OCI-LY7 (cell line): ENCODE data around the gene NAA80. TPM values are rescaled to one million over a fixed set of nuclear protein-coding genes. Genes with fewer than 3 reads are reported as not detected.
A peak's percentile ranks its signal among the peaks of the same experiment; 100 is the strongest.

Experiments
- BruUV-seq: library from RNA; stranded (reverse); fragments of 400-500 nt; replicated peaks from 2 replicates; lab custom pipeline; 2021; lab: Mats Ljungman, UMichigan
- CTCF ChIA-PET: fragments of 300-600 bp; sonication (Branson Sonifier 250); formaldehyde crosslinking; loops from one replicate; lab custom pipeline; 2022; ENCODE audit warnings: antibody characterized with exemption; ENCODE audit not compliant: unreplicated experiment; lab: Charles Lee
- POLR2A ChIA-PET: fragments of 300-600 bp; sonication (Branson Sonifier 250); formaldehyde crosslinking; loops from one replicate; lab custom pipeline; 2022; ENCODE audit warnings: antibody characterized with exemption; lab: Charles Lee
- DNase-seq: peaks from one replicate; pipeline ENCODE4 v3.0.0-alpha.2; 2015; ENCODE audit warnings: low spot score
- H2AFZ ChIP-seq: fragments of 200-600 bp; sonication (generic), shearing (Covaris generic); 2 replicates; pipeline ENCODE4 v1.6.1; 2014; ENCODE audit warnings: mild to moderate bottlenecking, antibody characterized with exemption, low read length, moderate library complexity
- H3K27ac ChIP-seq: fragments of 200-600 bp; sonication (generic); 2 replicates; pipeline ENCODE4 v1.5.1; 2014; ENCODE audit warnings: mixed run types, low read depth, mild to moderate bottlenecking, moderate library complexity, low read length, inconsistent platforms; ENCODE audit not compliant: poor library complexity, severe bottlenecking
- H3K36me3 ChIP-seq: fragments of 200-600 bp; sonication (generic); 2 replicates; pipeline ENCODE4 v1.6.1; 2014; ENCODE audit warnings: mild to moderate bottlenecking, antibody characterized with exemption, low read length, moderate library complexity, mixed read lengths; ENCODE audit not compliant: insufficient read depth
- H3K4me1 ChIP-seq: fragments of 200-600 bp; sonication (generic); 2 replicates; pipeline ENCODE4 v1.5.1; 2014; ENCODE audit warnings: mild to moderate bottlenecking, low read length; ENCODE audit not compliant: insufficient read depth, poor library complexity, severe bottlenecking
- H3K4me2 ChIP-seq: fragments of 200-600 bp; sonication (generic); 2 replicates; pipeline ENCODE4 v1.6.1; 2014; ENCODE audit warnings: mild to moderate bottlenecking, low read length
- H3K4me3 ChIP-seq: fragments of 200-600 bp; sonication (generic); 2 replicates; pipeline ENCODE4 v1.5.1; 2014; ENCODE audit warnings: mild to moderate bottlenecking, low read depth, low read length; ENCODE audit not compliant: poor library complexity, severe bottlenecking
- H3K79me2 ChIP-seq: fragments of 200-600 bp; sonication (generic); 2 replicates; pipeline ENCODE4 v1.6.1; 2016; ENCODE audit warnings: low read depth, mild to moderate bottlenecking, low read length, moderate library complexity, mixed read lengths; ENCODE audit not compliant: insufficient read depth
- H3K9me2 ChIP-seq: fragments of 200-600 bp; sonication (generic); 2 replicates; pipeline ENCODE4 v1.6.1; 2016; ENCODE audit warnings: mild to moderate bottlenecking, low read length, mixed read lengths; ENCODE audit not compliant: insufficient read depth
- H3K9me3 ChIP-seq: fragments of 200-600 bp; sonication (generic); 2 replicates; pipeline ENCODE4 v1.6.1; 2014; ENCODE audit warnings: mild to moderate bottlenecking, mixed run types, low read length, mixed read lengths
- H4K20me1 ChIP-seq: fragments of 200-600 bp; sonication (generic); 2 replicates; pipeline ENCODE4 v1.6.1; 2014; ENCODE audit warnings: mild to moderate bottlenecking, antibody characterized with exemption, low read length, moderate library complexity, mixed read lengths; ENCODE audit not compliant: insufficient read depth
- EZH2phosphoT487 ChIP-seq: fragments of 200-600 bp; sonication (generic); IDR thresholded peaks from 2 replicates; pipeline ENCODE4 v1.6.1; 2018; ENCODE audit warnings: low read depth, borderline replicate concordance, mild to moderate bottlenecking, mixed run types, antibody characterized with exemption, low read length, moderate library complexity, mixed read lengths
- intact Hi-C: fragments of 100-400 bp; cut with micrococcal nuclease; formaldehyde crosslinking; loops from one replicate; pipeline ENCODE4 v1.10.0; 2022; ENCODE audit not compliant: unreplicated experiment
- total RNA-seq, 2 experiments: library from RNA; depleted of rRNA in 1 of 2; stranded (reverse); fragments of >200 nt in 1 of 2; shearing (Covaris generic) in 1 of 2; gene quantifications; 2 replicates each; pipeline ENCODE4 v1.2.3, GENCODE V29; 2014 to 2022
- TF ChIP-seq, protein P1 (sequence below): fragments of 200-600 bp; sonication (generic); conservative IDR thresholded peaks from 2 replicates; pipeline ENCODE4 v1.5.1; 2014; ENCODE audit warnings: mild to moderate bottlenecking, antibody characterized with exemption, low read length, moderate library complexity, mixed read lengths

NAA80 gene
- total RNA-seq, 2 experiments from 2014 or later, result 18.7 to 21.7 TPM

DNA sequence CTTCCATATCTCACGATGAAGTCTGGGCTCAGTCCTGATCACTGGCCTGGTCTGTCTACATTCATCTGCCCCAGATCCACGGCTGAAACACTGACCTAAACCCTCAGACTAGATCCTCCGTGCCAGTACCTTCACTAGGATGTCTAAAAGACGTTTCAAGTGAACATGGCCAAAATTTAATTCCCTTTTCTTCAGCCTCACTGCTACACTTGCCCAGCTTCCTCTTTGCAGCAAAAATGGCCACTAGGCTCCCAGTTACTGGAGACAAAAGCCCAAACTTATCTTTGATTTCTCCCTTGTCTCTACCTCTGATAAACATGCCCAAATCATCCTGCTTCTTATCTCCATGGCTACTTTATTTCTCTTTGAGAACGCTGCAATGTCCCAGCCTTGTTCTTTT lies 39.8 kb upstream of the NAA80 start:
- peak; percentile 44 for DNase-seq
- peaks cover 23% of the 10 kb centered on the region for H3K36me3 ChIP-seq
- H3K79me2 ChIP-seq, result peaks cover 36% of the 10 kb centered on the region
- peaks cover 54% of the 10 kb centered on the region for H3K4me1 ChIP-seq
- no peaks in the 10 kb centered on the region for H3K9me3 ChIP-seq
- intact Hi-C loops, result loop anchor here (5.0 kb wide), 2 partner anchors 42 to 102 kb away; partner anchors contain the start of genes GNAI2, HYAL3 and NAA80
- H3K9me2 ChIP-seq, result no peaks in the 10 kb centered on the region
- TF ChIP-seq EZH2phosphoT487, result no peak
- TF ChIP-seq, protein P1, sequence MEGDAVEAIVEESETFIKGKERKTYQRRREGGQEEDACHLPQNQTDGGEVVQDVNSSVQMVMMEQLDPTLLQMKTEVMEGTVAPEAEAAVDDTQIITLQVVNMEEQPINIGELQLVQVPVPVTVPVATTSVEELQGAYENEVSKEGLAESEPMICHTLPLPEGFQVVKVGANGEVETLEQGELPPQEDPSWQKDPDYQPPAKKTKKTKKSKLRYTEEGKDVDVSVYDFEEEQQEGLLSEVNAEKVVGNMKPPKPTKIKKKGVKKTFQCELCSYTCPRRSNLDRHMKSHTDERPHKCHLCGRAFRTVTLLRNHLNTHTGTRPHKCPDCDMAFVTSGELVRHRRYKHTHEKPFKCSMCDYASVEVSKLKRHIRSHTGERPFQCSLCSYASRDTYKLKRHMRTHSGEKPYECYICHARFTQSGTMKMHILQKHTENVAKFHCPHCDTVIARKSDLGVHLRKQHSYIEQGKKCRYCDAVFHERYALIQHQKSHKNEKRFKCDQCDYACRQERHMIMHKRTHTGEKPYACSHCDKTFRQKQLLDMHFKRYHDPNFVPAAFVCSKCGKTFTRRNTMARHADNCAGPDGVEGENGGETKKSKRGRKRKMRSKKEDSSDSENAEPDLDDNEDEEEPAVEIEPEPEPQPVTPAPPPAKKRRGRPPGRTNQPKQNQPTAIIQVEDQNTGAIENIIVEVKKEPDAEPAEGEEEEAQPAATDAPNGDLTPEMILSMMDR, result no peak
- peak overlapping the region; percentile 22; the same call in 1 of the 2 replicates for H2AFZ ChIP-seq
- ChIA-PET CTCF (interaction anchor here (1.1 kb wide), 1 partner anchor 12 kb away, joined by 5 read pairs; the partner anchor contains the start of genes CYB561D2 and NPRL2), POLR2A (interaction anchor here (0.5 to 3.2 kb wide), 6 partner anchors 11 to 1204 kb away, joined by 3 to 28 read pairs (median 8); partner anchors contain the start of genes CYB561D2, GNAI2, IFRD2 and NPRL2)
- peak overlapping the region; percentile 86 for H3K27ac ChIP-seq
- peak overlapping the region; percentile 90 for H3K4me3 ChIP-seq
- peaks cover 3% of the 10 kb centered on the region for H4K20me1 ChIP-seq
- H3K4me2 ChIP-seq, result peak overlapping the region; percentile 83
- BruUV-seq, result no TSS peak

DNA sequence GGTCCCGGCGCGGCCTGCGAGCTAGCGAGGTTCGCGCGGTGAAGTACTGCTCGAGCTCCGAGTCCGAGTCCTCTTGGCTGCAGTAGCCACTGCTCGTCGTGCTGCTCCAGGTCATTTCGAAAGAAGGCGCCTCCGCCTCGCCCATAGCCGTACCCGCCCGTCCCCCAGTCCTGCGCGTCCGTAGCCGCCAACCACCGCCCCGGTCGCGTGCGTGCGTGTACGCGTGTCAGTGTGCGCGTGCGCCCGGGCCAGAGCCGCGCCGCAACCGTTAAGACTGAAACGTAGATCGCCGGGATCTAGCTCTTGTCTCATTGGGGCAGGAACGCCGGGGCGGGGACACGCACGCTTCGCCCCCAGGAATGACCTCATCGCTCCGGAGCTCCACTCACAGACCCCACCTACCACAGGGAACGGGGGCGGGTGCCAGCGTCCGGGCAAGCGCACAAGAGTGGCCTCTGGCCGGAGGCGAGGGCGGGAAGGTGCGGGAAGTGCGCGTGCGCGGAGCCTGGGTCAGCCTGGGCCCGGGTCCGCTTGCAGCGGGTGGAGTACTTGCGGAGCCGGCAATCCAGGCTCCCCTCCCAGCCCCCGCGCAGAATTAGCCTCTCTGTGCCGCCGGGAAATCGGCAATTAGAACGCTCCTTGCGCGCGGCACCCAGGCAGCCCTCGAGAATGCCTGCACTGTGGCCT lies 38.1 kb upstream of the NAA80 start:
- Histone ChIP-seq H2AFZ (no peak overlapping the region; the same call in 1 of the 2 replicates), H3K27ac (peak overlapping the region; percentile 86), H3K9me3 (no peaks in the 10 kb centered on the region), H4K20me1 (peaks cover 5% of the 10 kb centered on the region), H3K9me2 (no peaks in the 10 kb centered on the region), H3K4me3 (peak overlapping the region; percentile 90), H3K4me2 (peak overlapping the region; percentile 90), H3K4me1 (peaks cover 63% of the 10 kb centered on the region), H3K79me2 (peaks cover 50% of the 10 kb centered on the region), H3K36me3 (peaks cover 37% of the 10 kb centered on the region)
- POLR2A ChIA-PET, result interaction anchor here (0.6 to 3.2 kb wide), 14 partner anchors 9 to 109 kb away, joined by 3 to 28 read pairs (median 6); partner anchors contain the start of genes CYB561D2, HYAL3, IFRD2 and NAA80
- TF ChIP-seq EZH2phosphoT487, result no peak
- intact Hi-C loops, result loop anchor here (5.0 kb wide), 2 partner anchors 40 to 100 kb away; partner anchors contain the start of genes GNAI2, HYAL3 and NAA80
- DNase-seq, result peak; percentile 98
- CTCF ChIA-PET, result interaction anchor here (0.6 to 1.7 kb wide), 9 partner anchors 9 to 318 kb away, joined by 3 to 7 read pairs (median 3); partner anchors contain the start of genes HYAL3 and NAA80
- no TSS peak for BruUV-seq

DNA sequence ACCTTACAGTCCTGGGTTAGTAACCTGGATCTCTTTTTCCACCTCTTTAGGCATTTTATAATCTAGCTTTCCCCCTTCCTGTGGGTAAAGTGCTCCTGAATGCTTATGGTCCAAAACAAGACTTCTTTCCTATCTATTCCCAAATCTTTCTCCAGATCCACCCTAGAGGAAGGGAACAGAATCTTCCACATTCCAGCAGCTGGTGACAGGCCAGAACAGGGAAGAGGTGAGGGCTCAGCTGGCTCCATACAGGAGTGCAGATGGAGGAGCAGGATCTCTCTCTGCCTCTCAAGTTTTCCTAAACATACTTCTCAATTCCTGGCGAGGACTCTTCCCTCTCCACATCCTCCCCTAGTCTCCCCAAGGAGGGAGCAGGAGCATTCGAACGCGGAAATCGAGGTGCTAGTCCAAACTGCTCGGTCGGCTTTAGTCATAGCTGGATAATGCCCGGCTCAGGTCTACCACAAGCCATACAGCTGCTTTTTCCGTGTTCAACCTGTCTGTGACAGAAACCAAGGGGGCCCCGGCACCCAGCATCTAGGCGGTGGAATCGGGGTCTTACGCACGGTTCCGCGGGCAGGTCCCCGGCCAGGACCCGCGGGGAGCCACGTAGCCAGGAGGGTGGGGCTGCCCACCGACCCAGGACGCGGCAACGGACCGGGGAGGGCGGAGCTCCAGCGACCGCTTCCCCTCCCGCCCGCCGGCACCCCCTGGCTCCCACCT lies 37.4 kb upstream of the NAA80 start:
- no peak for DNase-seq
- no peak overlapping the region for H2AFZ ChIP-seq
- H3K9me3 ChIP-seq, result no peaks in the 10 kb centered on the region
- intact Hi-C loops, result loop anchor here (5.0 kb wide), 2 partner anchors 39 to 99 kb away; partner anchors contain the start of genes GNAI2, HYAL3 and NAA80
- ChIA-PET POLR2A (interaction anchor here (0.6 to 3.2 kb wide), 16 partner anchors 8 to 108 kb away, joined by 3 to 28 read pairs (median 4); partner anchors contain the start of genes CYB561D2, HYAL3, IFRD2 and NAA80), CTCF (interaction anchor here (0.6 to 1.7 kb wide), 8 partner anchors 10 to 110 kb away, joined by 3 to 7 read pairs (median 3); partner anchors contain the start of genes HYAL3 and NAA80)
- H3K79me2 ChIP-seq, result peaks cover 50% of the 10 kb centered on the region
- peaks cover 5% of the 10 kb centered on the region for H4K20me1 ChIP-seq
- H3K36me3 ChIP-seq, result peaks cover 45% of the 10 kb centered on the region
- H3K9me2 ChIP-seq, result no peaks in the 10 kb centered on the region
- peak overlapping the region; percentile 90 for H3K4me2 ChIP-seq
- peaks cover 63% of the 10 kb centered on the region for H3K4me1 ChIP-seq
- peak overlapping the region; percentile 90 for H3K4me3 ChIP-seq
- TF ChIP-seq, protein P1, result no peak
- TF ChIP-seq EZH2phosphoT487, result no peak
- H3K27ac ChIP-seq, result peak overlapping the region; percentile 86
- BruUV-seq, result TSS peak; percentile 63
